NCI-H146 (cell line): Measurements from ENCODE around the gene CCDC142.

Experiments
- DNase-seq: peaks from one replicate; lab custom pipeline; 2025; lab: John Stamatoyannopoulos, UW

Gene CCDC142

DNA sequence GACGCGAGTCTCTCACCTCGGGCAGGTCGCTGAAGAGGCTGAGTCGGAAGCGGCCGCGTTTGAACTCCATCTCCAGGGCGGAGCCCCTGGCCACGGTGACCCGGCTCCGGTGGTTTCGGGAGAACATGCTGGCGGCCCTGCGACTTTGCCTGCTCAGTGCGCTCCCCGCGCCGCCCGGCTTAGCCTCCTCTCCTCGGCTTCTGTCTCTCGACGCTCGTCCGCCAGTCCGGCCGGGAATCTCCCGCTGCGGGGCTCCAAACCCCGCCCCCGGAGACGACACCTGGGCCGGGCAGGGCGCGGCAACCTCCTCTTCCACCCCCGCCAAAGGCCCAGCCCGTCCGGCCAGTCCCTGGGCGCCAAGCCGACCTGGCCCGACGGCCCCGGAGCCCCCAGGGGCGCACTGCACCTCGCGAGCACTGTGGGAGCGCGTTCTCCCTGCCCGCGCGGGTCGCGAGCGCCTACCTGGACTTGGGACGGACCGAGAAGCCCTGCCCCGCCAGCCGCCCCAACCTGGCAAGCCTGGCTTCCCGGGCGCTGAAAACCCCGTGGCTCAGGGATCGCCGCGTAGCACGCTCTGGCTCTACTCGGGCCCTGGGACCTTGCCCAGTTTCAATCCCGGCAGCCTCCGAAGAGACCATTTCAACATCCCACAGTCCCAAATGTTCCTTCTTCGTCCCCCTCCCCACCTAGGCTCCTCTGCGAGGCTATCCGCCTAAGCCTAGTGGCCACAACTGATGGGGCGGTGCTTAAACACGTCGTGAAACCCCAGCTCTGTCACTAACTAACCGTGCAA lies 40.9 kb downstream of the CCDC142 start, which contains the start of gene RTKN:
RTKN (minus strand) TSS at position 248 of the 793 bp plus-strand sequence; CDS start at position 127, 121 bp downstream.
- DNase-seq = no peak

DNA sequence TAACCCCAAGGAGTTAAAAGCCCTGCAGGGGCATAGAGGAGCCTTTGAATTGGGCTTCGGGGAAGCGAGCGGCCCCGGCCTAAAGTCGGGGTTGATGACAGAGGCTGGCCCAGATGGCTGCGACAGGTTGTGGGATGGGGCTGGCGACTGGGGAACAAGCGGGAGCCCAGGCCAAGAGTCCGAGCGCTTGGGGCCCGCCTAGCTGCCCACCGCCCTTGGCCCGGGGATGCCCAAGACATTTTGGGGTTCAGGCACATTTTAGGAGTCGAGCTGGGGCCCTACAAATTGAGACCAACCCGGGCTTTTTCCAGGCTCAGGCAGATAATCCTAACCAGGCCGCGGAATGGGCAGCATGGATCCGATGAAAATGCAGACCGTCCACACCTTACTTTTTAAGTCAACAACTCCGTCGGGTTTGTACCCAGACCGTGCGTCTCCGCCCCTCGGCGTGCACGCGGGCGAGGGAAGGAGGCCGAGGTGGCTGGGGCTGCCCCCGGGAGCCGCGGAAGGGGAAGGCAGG lies 41.6 kb downstream of the CCDC142 start:
- DNase-seq = no peak

DNA sequence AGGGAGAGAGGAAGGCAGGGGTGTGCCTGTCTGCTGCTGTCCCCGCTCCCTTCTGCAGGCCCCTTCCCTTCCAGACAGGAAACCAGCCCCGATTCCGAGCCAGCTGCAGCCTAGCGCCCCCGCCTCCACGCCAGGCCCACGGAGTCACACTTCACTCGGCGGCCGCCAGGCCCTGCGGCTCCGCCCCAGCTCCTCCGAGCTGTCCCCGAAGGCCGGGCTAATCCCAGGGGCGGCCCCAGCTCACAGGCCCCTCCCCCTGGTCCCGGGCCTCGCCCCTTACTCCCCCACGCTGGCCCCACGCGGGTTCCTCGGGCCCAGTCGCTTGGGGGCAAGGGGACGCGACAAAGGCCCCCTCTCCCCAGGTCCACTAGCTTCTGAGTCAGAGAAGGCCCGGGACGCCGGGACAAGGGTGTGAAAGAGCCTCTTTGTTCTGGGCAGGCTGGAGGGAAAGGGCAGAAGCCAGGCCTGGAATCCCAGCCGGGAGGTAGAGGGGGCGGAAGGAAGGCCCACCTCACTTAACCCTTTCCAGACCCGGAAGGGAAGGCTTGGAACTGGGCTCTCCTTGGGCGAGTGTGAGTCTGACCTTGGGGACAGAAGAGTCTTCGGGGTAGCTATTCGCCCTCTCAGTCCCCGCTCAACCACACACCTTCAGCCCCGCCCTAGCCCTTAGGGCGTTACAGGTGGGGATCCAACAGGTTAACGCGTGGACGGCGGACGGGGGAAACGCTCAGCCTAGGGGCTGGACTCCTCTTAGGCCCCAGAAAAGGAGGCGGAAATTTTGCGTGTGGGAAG lies 42.2 kb downstream of the CCDC142 start:
- DNase-seq = peak; percentile 84

DNA sequence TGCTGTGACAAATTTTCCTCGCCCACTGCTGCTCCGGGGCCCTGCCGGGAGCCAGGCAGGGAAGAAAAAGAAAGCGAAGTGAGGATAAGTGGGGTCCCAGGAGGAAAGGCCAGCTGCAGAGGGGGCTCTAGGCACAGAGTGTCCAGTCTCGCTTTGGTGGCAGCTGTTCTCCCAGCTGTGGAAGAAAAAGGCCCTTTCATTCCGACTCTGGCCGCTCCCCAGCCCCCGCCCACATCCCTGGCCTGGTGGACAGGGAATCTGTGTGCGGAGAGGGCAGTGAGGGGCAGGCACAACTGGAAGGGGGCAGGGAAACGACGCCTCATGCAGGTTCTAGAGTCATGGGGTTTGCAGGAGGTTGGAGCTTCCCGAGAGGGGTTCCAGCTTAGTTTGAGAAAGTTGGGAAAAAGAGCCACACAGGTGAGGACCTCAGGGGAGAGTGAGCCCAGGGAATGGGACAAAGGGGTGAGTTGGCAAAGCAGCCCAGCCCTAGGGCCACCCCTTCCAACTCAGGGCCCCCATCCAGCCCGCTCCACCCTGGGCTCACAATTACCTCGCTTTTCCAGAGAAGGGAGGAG lies 42.9 kb downstream of the CCDC142 start:
- peak; percentile 48 for DNase-seq

DNA sequence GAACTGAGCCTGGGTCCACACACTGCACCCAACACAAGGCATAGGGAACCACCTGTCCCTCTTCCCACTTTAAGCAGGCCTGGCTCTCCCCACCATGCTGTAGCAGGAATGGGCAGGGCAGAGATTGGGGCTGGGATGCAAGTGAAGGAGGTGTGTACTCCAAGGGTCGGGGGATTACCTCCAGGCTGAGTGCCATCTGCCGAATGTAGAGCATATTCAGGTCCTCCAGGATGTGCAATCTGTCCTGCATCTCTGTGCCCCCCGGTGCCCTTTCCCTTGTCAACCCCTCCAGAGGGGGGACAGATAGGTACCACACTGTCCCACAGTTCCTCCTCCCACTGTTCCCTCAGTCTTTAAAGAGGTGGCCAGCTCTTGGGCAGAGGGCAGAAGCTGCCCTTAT lies 43.4 kb downstream of the CCDC142 start:
- DNase-seq = no peak

DNA sequence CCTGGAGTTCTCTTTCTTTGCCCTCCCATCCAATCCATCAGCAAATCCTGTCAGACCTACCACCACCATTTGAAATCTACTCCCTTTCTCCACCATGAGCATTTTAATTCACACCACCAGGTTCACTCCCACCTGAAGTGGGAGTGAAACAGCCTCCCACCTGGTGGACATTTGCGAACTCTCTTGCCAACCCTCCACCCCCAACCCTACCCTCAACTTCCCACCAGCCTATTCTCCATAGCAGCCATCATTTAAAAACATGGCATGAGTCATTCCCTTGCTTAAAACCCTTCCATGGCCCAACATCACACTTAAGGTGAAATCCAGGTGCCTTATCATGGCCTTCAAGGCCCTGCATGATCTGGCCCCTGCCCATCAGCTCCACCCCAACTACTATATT lies 44.5 kb downstream of the CCDC142 start:
- no peak for DNase-seq

DNA sequence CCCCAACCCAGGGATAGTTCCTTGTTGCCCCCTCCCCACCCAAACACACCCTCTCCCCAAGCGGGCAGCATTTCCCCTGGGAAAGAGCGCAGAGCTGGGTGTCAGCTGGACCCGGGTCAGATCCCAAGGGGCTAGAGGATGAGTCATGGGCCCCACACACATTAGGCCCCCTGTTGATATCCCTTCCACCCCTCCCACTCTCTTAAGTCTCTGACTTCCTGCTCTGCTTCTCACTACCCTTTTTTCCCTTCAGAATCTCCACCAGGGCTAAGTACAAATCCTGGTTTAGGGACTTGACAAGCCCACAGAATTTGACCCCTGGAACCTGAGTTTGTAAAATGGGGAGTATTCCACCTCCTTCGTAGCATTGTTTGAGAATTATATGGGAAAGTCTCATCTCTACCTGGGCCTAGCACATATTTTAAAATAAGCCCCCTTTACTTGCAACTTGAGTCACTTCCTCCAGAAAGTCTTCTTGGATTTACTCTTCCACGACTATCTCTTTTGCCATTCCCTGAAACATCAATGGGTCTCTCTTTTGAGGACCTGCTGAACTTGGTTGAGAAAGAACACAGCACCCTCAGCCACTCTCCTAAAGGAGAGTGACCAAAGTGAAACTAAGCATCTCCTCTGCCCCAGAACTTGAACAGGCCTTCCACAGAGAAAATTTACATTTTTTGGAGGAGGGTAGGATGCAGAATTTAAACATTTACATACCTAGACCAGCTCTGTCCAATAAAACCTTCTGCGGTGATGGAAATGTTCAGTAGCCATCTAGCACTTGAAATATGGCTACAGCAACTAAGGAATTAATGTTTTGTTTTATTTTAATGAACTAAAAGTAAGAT lies 45.7 kb downstream of the CCDC142 start:
- no peak for DNase-seq

DNA sequence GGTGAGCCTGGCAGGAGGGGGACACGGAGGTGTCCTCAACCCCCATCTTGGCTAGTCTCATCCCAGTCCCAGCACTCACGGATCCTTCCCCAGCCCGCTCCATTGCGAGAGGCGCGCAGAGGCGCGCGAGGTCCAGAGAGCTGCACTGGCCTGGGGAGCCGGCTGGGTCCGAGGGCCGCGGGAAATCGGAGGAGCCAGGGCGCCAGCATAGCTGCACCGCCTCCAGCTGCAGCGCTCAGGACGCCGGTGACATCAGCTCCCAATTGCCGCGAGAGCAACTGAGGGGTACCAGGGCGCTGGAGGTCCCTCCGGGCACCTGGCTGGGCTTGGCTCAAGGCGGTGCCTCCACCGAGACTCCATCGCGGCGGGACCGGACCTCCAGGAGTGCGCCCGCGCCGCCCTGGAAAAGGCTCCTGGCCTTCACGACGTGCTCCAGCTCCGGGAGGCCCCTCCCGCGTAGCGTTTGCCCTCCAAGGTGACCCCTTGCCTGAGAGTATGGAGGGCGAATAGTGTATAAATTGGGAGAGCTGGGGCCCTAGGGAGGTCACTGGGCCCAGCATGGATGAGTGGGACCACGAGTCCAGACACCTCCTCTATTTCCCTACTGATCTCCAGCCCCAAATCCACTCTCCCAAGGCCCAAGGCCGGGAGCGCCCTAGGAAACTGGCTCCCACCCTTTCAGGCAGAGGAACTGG lies 46.5 kb downstream of the CCDC142 start:
- DNase-seq = no peak

DNA sequence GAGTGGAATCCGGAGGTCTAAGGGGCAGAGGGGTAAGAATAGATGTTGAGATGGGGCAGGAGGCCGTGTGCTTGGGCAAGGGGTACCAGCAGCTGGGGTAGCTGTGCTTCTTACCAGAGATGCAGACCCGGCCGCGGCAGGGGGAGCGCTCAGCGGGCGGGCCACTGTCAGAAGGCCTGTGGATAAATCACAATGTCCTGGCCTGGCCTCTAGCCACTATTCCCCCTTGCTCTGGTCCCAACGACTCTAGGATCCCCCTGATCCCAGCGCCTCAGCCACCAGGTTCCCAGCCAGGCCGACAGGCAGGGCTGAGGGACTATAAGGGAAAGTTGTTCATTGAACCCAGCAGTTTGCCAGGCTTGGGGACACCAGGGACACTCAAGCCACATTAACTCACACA lies 52.3 kb downstream of the CCDC142 start:
- no peak for DNase-seq

DNA sequence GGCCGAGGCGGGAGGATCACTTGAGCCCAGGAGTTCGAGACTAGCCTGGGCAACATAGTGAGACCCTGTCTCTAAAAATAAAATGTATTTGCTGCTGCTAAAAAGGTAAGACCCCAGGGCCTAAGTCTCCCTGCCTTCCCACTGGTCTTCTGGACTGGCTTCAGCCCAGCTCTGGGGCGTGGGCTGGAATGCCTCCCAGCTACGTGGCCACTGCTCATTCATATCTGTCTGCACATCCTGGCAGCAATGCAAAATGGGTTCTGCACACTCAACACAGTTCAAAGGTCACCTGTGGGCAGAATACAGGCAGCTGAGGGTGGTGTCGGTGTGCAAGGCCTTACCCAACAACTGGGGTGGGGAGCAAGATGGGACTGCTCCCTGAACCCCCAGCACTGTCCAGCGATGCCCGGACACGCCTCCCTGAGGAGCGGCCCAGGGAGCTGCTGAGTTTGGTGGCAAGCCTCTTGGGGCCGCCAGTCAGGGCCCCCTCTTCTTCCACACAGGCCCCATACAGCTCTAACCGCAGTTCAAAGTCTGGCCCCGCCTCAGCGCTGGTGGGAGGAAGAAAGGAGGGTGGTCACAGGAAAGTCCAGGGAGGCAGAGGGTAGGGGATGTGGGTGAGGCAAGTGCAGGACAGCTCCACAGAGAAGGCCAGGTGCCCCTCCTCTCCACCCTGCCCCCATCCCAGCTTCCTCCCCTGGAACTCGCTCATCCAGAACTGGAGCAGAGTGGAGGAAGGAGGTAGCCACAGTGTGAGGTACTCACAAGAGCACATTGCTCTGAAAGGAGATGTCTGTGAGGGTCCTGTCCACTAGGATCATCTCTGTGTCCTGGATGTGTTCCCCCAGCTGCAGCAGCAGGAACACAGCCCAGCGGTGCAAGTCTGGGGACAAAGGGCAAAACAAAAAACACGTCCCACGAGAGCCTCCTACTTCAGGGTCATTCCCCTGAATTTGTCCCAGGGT lies 53.0 kb downstream of the CCDC142 start:
- DNase-seq = no peak

DNA sequence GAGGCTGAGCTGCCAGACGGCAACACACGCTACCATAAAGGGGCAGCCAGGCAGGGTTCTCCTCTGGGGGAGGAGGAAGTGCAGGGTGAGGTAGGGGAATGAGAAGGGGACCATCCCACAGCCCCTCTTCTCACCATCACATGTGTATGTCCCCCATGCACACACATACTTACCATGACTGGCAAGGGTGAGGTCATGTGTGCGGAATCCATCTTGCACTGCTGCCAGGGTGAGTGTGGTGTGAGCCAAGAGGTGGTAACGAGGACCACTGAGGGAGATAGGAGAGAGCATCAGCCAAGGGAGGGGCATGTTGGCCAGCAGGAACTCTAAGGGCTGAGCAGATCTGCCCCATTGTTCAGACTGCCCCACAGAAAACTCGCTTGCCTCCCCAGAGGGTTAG lies 54.1 kb downstream of the CCDC142 start:
- no peak for DNase-seq

DNA sequence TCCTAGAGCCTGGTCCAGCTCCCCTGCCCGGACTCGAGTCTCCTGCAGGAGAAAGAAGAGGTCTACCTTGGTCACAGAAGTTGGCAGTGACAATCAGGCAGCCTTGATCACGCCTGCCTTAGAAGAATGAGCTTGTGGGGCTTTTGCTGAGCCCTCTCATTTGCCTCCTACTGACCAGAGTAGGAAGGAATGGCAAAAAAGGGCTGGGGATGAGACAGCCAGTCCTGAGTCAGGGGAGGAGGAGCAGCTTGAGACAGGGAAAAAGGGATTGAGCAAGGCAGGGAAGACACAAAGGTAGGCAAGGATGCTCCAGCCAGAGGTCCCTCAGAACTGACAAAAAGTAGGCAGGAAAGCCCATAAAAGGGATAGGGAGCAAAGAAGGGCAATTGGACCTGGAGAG lies 55.2 kb downstream of the CCDC142 start:
- no peak for DNase-seq

DNA sequence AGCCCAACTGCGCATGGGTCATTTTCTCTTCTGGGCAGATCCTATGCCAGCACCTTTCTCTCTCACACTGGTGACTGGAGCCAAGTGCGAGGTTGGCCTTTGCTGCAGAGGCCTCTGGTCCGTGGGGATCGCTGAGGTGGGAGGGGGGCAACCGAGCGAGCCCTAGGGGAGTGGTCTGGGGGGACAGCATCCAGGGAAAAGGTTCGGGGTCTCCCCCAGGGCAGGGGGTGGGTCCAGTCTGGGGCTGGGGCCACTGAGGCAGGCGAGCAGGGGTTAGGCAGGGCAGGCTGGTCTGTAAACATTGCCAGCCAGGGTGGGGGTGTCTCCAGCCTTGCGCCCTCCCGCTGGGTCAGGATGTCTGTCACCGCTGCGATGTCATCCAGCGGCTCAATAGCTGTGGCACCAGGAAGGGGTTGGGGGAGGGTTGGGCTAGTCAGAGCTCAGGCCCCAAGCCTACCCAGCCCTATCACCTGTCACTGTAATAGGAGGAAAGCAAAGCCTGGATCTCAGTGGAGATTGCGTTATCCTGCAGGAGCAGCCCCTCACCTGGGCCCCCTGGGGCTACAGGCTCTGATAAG lies 56.5 kb downstream of the CCDC142 start:
- DNase-seq = no peak

DNA sequence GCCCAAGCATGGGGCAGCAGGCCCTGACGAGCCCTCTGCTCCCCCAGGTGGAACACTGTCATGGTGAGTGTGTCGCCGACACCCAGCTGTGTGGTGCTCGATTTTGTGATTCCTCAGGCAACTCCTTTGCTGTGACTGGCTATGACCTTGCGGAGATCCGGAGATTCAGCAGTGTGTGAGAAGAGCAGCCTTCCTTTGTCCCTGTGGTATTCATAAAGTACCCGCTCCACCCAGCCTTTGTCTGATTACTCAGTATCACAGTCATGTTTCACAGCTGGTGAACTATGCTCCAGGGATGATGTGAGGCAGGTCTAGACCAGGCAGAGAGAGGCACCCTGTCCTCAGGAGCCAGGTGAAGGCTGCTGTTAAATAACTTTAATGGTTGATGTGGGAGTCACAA lies 57.3 kb downstream of the CCDC142 start:
- DNase-seq = no peak

DNA sequence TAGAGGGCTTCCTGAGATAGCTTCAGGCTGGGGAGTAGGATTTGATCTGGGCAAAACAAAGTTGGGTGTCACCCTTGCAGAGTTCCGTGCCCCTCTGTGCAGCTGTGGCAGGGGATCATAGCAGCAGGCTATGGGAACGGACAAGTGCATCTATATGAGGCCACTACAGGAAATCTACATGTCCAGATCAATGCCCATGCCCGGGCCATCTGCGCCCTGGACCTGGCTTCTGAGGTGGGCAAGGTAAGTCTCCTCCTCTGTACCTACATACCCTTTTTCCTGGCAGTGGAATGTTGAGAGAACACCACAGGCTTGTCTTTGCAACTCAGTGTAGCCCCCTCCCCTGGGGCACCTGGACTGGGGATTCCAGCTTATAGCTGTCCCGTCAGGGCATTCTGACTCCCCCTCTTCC lies 57.8 kb downstream of the CCDC142 start:
- no peak for DNase-seq

DNA sequence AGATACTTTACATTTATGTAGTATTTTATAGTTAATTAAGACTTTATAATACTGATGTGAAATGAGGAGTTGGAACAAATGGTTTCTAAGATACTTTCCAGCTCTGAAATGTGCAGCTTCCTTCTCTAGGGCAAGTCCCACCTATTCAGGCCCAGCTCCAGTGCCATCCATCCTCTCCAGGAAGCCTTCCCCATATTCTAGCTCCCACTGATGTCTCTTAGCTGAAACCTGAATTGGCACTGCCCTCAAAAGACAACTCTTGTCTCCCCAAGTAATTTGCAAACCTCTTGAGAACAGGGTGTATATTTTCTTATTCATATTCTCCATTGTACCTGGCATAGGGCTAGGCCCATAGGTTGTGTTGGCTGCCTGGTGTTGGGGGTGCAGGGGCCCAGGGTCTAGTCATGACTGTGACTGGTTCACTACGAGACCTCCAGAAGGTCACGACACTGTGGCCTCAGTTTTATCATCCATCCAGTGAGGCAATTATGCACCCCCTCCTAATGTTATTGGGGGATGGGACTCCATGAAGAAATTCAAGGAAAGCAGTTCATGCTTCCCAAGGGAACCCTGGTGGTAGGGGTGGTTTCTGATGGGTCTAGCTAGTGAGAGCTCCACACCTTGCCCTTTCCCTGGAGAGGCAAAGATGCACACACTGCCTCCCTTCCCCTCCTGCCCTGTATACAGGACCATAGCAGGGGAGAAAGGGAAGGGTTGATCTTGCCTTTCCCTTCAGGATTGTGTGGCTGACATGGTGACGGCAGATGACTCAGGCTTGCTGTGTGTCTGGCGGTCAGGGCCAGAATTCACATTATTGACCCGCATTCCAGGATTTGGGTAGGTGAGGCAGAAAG lies 58.4 kb downstream of the CCDC142 start:
- DNase-seq = no peak
